ENCODE results near the gene ZDHHC16. TPM values are rescaled to one million over a fixed set of nuclear protein-coding genes. Genes with fewer than 3 reads are reported as not detected.

The ZDHHC16 gene
- polyA plus RNA-seq, 3 donors: 16.3 to 26.4 (median 24.1) TPM

DNA sequence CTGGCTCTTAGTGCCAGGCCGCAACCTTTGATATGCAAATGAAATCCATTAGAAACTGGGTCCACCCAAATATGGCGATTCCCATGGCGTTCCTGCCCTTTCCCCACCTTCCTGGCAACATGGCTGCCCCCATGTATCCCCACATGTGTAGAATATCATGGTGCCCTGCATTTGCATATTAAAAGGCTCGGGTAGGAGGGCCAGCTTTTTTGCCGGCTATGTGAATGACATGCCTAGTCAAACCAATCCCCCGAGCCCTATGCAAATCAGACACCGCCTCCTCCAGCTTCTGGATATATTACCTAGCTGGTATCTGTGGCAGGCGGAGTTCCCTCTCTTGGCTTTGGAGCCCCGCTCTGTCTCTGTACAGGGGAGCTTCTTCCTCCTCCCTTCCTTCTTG, 34.0 kb downstream of the ZDHHC16 start:
- 78% methylated on average over 6 of the region's 9 CpGs for WGBS (ENCODE audit: insufficient coverage)
- Histone ChIP-seq H3K4me3 (replicated peaks in 1 of 3; ENCODE audit: low read depth in 2 of 3, low read length in 3 of 3) (no peak overlapping the region), H3K4me1 (ENCODE audit: control insufficient read depth in 1 of 2, insufficient read depth in 2 of 2, low read length in 2 of 2) (no peaks in the 10 kb centered on the region), H3K27ac (ENCODE audit: low read depth in 1 of 2, low read length in 2 of 2) (no peak overlapping the region), H3K4me2 (replicated peaks; ENCODE audit: extremely low read depth, low read length, poor library complexity, severe bottlenecking) (no peak overlapping the region), H3K9ac (ENCODE audit: insufficient read depth, low read length, poor library complexity, severe bottlenecking) (no peak overlapping the region), H3K27me3 (ENCODE audit: control insufficient read depth in 2 of 2, insufficient read depth in 2 of 2, low read length in 2 of 2) (no peaks in the 10 kb centered on the region), H2AFZ (ENCODE audit: insufficient read depth, low read depth, low read length, poor library complexity, severe bottlenecking) (no peak overlapping the region), H3K9me3 (replicated peaks in 1 of 2; ENCODE audit: control insufficient read depth in 1 of 2, insufficient read depth in 1 of 2, low read length in 2 of 2) (no peaks in the 10 kb centered on the region), H3K79me2 (ENCODE audit: insufficient read depth, low read length) (peaks cover 14% of the 10 kb centered on the region), H3K36me3 (replicated peaks in 1 of 2; ENCODE audit: control insufficient read depth in 1 of 2, insufficient read depth in 2 of 2, low read length in 2 of 2) (peaks cover 65 to 90% of the 10 kb centered on the region in 2 donors), H4K20me1 (ENCODE audit: insufficient read depth, low read length) (peaks cover 14% of the 10 kb centered on the region)
- H3K27me3 Mint-ChIP-seq (ENCODE audit: low read depth in 3 of 3): peaks cover 0 to 2% (median 0%) of the 10 kb centered on the region in 3 donors
- no peaks in the 10 kb centered on the region for H3K4me1 Mint-ChIP-seq
- intact Hi-C loops (cut with micrococcal nuclease): no loop called here
- no peak overlapping the region for H3K4me3 Mint-ChIP-seq
- H3K27ac Mint-ChIP-seq: peak overlapping the region in 1 of 7 donors; percentile 25
- DNase-seq: no peak
- TF ChIP-seq, protein P1, sequence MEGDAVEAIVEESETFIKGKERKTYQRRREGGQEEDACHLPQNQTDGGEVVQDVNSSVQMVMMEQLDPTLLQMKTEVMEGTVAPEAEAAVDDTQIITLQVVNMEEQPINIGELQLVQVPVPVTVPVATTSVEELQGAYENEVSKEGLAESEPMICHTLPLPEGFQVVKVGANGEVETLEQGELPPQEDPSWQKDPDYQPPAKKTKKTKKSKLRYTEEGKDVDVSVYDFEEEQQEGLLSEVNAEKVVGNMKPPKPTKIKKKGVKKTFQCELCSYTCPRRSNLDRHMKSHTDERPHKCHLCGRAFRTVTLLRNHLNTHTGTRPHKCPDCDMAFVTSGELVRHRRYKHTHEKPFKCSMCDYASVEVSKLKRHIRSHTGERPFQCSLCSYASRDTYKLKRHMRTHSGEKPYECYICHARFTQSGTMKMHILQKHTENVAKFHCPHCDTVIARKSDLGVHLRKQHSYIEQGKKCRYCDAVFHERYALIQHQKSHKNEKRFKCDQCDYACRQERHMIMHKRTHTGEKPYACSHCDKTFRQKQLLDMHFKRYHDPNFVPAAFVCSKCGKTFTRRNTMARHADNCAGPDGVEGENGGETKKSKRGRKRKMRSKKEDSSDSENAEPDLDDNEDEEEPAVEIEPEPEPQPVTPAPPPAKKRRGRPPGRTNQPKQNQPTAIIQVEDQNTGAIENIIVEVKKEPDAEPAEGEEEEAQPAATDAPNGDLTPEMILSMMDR (IDR thresholded peaks at IDR 0.05): no peak
- H3K36me3 Mint-ChIP-seq: peaks cover 65 to 82% of the 10 kb centered on the region in 2 donors
- no peaks in the 10 kb centered on the region for H3K9me3 Mint-ChIP-seq

DNA sequence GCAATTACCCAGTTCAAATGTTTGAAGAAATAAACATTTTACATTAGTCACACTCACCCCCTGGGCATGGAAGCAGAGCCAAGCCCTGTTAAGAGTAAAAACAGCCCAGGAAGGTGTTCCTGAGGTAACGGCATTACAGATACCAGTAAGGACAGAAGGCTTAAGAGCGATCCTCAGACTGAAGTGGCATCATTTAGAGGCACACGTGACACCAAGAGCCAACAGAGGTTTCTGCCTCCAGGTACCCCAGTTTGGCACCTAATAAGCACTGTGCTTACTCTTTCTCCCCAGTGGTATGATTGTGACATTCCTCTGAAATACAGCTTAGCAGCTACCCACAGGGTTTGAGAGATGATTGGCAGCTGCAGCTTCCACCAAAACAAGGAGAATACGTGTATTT, 35.1 kb downstream of the ZDHHC16 start:
- no peak overlapping the region for H2AFZ ChIP-seq (ENCODE audit: insufficient read depth, low read depth, low read length, poor library complexity, severe bottlenecking)
- H3K4me3 ChIP-seq (replicated peaks in 1 of 3; ENCODE audit: low read depth in 2 of 3, low read length in 3 of 3): no peak overlapping the region
- Mint-ChIP-seq H3K36me3 (peaks cover 65 to 80% of the 10 kb centered on the region in 2 donors), H3K4me1 (no peaks in the 10 kb centered on the region), H3K9me3 (no peaks in the 10 kb centered on the region), H3K27me3 (ENCODE audit: low read depth in 3 of 3) (peaks cover 0 to 2% (median 0%) of the 10 kb centered on the region in 3 donors), H3K27ac (peak overlapping the region in 3 of 7 donors; percentile 10 to 69 (median 10)), H3K4me3 (no peak overlapping the region)
- WGBS (ENCODE audit: insufficient coverage): 100% methylated on average over 3 of the region's 4 CpGs
- intact Hi-C loops (cut with micrococcal nuclease): no loop called here
- H3K9ac ChIP-seq (ENCODE audit: insufficient read depth, low read length, poor library complexity, severe bottlenecking): no peak overlapping the region
- H3K4me1 ChIP-seq (ENCODE audit: control insufficient read depth in 1 of 2, insufficient read depth in 2 of 2, low read length in 2 of 2): no peaks in the 10 kb centered on the region
- no peaks in the 10 kb centered on the region for H3K27me3 ChIP-seq (ENCODE audit: control insufficient read depth in 2 of 2, insufficient read depth in 2 of 2, low read length in 2 of 2)
- peaks cover 23% of the 10 kb centered on the region for H3K79me2 ChIP-seq (ENCODE audit: insufficient read depth, low read length)
- H3K4me2 ChIP-seq (replicated peaks; ENCODE audit: extremely low read depth, low read length, poor library complexity, severe bottlenecking): no peak overlapping the region
- peaks cover 58 to 86% of the 10 kb centered on the region in 2 donors for H3K36me3 ChIP-seq (replicated peaks in 1 of 2; ENCODE audit: control insufficient read depth in 1 of 2, insufficient read depth in 2 of 2, low read length in 2 of 2)
- H4K20me1 ChIP-seq (ENCODE audit: insufficient read depth, low read length): peaks cover 19% of the 10 kb centered on the region
- no peak for DNase-seq
- no peak overlapping the region for H3K27ac ChIP-seq (ENCODE audit: low read depth in 1 of 2, low read length in 2 of 2)
- TF ChIP-seq, protein P1 (IDR thresholded peaks at IDR 0.05): no peak
- no peaks in the 10 kb centered on the region for H3K9me3 ChIP-seq (replicated peaks in 1 of 2; ENCODE audit: control insufficient read depth in 1 of 2, insufficient read depth in 1 of 2, low read length in 2 of 2)
